GM18909 (cell line): ENCODE data around the gene FAM13C.
"Not testable (repeated sequence)": the region's sequence is repeated elsewhere in the genome, so short reads cannot be mapped to it uniquely, and the experiment has no call there.

ENCODE experiments used
- ATAC-seq: cut with Tn5 transposase; IDR thresholded peaks from one replicate; pipeline ENCODE4 v1.9.1; 2021; ENCODE audit warnings: mild to moderate bottlenecking; ENCODE audit not compliant: unreplicated experiment, poor library complexity

The FAM13C gene

DNA sequence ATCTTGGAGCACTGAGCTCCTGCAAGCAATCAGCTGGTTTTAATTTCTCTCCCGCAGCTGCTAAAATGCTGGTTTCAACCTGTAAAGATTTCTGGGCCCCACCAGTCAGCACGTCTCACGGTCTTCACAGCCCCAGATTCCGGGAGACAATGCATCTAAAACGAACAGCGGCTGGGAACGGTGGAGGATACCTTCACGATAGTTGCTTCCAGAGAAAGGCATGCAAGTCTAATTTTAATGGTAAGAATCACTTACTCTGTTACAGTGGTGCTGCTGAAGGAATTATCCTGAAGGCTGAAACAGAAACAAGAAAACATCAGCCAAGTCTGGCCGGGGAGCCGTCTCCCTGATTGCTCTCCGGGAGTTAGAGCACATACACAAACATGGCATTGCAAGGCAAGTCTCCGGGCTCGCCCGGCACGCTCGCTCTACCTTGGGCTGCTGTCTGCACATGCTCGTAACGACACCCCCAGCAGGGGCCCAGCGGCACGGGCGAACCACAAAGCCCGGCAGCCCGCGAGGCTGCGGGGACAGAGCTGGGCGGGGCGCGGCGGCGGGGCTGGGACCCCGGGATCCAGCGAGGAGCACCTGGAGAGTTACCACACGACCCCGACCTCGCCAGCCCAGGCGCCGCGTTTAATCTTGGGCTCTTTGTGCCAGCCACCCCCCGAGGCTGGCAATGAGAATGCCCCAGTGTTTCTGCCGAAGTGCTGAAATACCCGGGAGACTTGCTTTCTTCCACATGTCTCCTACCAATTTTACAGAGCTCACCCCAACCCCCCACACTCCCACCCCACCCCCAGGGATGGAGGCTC lies at the start of gene FAM13C:
Gene FAM13C (minus strand): TSS at position 406 of the 815 bp plus-strand sequence. CDS start 89 bp downstream, at position 317.
- ATAC-seq: peak; percentile 64

DNA sequence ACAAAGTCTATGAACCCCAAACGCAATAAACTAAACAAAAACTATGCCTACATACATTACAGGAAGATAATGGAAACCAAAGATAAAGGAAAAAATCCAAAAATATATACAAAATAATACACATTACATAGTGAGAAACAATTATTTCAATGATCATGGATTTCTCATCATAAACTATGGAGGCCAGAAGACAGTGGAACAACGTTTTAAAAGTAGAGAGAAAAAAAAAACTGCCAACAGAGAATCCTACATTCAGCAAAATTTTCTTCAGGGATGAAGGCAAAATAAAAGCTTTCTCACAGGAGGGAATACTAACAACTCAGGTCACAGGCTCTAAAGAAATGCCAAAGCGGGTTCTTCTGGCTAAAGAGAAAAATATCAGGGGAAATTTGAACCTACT lies 42.9 kb upstream of the FAM13C start:
- ATAC-seq: no peak

DNA sequence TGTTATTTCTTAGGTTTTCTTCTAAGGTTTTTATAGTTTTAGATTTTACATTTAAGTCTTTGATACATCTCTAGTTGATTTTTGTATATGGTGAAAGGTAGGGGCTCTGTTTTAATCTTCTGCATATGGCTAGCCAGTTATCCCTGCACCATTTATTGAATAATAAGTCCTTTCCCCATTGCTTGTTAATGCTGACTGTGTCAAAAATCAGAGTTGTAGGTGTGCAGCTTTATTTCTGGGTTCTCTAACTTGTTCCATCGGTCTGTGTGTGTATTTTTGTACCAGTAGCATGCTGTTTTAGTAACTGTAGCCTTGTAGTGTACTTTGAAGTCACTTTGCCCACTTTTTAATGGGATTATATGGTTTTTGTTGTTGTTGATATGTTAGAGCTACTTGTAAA lies 37.9 kb upstream of the FAM13C start:
- no peak for ATAC-seq

DNA sequence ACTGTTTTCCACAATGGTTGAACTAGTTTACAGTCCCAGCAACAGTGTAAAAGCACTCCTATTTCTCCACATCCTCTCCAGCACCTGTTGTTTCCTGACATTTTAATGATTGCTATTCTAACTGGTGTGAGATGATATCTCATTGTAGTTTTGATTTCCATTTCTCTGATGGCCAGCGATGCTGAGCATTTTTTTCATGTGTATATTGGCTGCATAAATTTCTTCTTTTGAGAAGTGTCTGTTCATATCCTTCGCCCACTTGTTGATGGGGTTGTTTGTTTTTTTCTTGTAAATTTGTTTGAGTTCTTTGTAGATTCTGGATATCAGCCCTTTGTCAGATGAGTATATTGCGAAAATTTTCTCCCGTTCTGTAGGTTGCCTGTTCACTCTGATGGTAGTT lies 37.0 kb upstream of the FAM13C start:
- ATAC-seq: not testable (repeated sequence)

GRCh38 chr10:59397961-59398360 lies 35.6 kb upstream of the FAM13C start:
- ATAC-seq: no peak

- ATAC-seq: no peak
Measured at GRCh38 chr10:59395984-59396383, 33.6 kb upstream of the FAM13C start.

DNA sequence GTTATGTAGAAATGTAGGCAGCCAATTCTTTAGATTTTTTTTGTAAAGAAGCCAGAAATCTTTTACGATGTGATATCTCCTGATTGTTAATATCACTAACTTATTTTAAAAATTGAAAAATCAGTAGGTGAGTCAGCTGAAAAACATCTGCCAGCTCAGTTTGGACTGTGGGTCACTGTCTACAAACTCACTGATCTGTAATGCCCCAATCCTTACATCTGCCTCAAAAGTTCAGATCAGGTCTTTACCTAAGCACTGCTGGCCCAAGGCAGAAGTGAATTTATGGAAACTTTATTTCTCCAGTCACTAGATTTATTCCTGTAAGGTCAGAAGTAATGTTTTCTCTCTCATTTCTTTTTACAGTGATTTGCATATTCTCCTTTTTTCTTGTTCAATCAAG lies 31.0 kb upstream of the FAM13C start:
- ATAC-seq: no peak

DNA sequence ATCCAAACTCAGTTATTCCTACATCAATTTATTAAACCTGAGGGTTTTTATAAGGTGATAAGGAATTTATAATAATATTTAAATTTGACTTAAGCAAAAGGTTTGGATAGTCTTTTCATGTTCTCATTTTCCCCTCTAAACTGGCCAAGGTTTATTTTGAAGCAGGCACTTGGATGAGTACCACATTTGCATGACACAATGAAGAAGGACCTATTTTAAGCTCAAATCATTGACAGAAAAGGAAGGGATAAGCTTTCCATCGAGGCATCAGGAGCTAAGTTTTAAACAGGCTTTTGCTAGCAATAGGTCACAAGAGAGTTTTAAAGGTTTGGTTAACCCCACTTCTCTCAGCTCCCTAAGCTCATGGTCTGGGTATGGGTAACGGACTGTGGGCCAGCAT lies 28.7 kb upstream of the FAM13C start:
- ATAC-seq: no peak

GRCh38 chr10:59388671-59388976 lies 26.3 kb upstream of the FAM13C start:
- no peak for ATAC-seq

- no peak for ATAC-seq
Measured at GRCh38 chr10:59387951-59388670, 25.8 kb upstream of the FAM13C start.

DNA sequence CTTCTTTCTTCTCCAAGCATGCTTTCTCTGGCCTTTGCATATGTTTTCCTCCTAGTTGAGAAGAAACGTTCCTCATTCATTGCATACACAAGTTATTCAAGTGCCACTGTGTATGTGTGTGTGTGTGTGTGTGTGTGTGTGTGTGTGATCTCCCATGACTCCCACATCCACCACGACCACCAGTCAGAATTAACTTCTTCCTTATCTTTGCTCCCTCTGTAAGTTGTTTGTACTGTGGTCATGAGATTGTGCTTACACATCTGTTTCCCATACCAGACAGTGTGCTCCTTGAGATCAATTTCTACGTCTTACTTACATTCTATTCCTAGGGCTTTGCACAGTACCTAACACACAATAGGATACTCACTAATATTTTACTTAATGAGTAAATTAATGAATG lies 22.4 kb upstream of the FAM13C start:
- ATAC-seq: no peak

DNA sequence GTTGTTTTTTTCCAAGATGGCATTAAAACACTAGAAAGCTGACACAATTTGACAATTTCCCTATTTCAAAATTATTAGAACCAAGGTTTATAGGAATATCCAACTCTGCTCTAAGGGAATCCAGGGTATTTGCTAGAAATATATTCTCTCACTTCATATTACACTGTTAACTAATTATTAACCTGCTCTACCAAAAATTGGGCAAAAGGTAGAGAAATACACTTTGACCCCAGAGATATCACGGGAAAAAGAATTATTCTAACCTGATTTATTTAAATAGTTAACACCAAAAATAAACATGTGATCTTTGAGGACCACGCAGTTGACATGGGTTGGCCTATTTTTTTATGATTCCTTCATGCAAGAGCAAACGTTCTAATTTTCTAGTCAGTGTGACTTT lies 21.6 kb upstream of the FAM13C start:
- ATAC-seq: no peak

- ATAC-seq: no peak
Measured at GRCh38 chr10:59383436-59383835, 21.1 kb upstream of the FAM13C start.

- no peak for ATAC-seq
Measured at GRCh38 chr10:59382831-59383295, 20.5 kb upstream of the FAM13C start.

DNA sequence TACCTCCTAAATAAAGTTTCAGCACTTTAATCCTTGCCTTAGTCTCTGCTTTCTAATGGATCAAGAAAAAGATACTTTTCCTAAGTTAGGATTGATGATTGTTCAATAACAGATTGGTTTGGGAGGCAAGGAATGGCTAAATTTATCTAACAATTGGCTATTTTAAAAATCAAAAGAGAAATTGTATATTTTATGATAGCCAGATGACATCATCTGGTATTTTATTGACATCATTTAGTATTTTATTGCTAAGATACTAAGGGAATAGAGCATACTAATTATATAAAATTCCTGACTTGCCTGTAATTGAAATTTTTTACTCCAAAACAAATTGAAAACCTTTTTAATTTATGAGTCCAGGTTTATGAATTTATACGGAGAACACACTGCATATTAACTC lies 19.3 kb upstream of the FAM13C start:
- no peak for ATAC-seq

DNA sequence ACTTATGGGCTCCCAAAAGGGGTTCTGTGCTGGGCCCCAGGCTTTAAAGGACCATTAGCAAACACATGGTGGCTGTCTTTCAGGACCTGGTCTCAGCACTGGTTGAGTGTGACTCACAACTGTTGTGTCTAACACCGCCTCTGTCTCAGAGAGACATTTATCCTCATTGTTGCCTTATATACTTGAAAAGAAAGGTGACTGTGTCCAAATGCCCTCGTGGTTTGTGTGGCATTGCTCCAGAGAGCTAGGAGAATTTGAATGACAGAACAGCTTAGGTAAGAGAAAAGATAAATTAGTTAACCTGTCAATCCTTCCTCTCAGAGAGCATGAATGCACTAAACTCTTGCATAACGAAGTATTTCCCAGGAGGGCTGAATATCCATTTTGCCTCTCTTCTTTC lies 14.5 kb upstream of the FAM13C start:
- no peak for ATAC-seq

- no peak for ATAC-seq
Measured at GRCh38 chr10:59375990-59376389, 13.6 kb upstream of the FAM13C start.

- ATAC-seq: no peak
Measured at GRCh38 chr10:59374916-59375315, 12.6 kb upstream of the FAM13C start.

GRCh38 chr10:59373071-59373470 lies 10.7 kb upstream of the FAM13C start:
- ATAC-seq: no peak

GRCh38 chr10:59372543-59372942 lies 10.2 kb upstream of the FAM13C start:
- ATAC-seq: no peak

GRCh38 chr10:59366290-59366689 lies 3.9 kb upstream of the FAM13C start:
- ATAC-seq: no peak

DNA sequence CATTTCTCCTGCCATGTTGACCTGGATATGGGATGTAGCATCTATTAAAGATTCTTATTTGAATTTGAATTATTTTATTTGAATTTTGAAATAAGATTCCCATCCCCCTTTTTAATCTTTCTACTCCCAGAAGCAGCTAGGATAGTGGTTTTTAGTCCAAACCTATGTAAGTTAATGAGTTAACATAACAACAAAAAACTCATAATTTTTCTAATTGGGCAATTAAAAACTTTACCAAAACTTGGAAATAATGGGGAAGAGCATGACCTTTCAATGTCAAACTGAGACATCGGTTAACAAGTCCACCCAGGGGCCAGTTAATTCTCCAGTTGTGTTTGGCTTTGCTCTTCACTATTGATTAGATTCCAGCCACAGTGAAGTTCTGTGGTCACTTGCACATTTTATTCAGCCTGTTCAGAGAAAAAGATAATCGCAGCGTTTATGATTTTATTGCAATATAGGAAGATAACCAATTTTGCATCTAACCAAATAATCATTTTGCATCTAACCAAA lies 1.2 kb upstream of the FAM13C start:
- no peak for ATAC-seq
